Prostate gland (tissue), 2 donors: ENCODE data around the gene CTDSPL2.

Source experiments
- CTCF ChIP-seq, 4 experiments: fragments of 200-600 bp in 2 of 4; fragments of 450-650 bp in 2 of 4; sonication (generic) in 2 of 4; IDR thresholded peaks; 1 replicate in 3 of 4; 2 replicates in 1 of 4; pipeline ENCODE4 v1.5.1; 2016 to 2019; ENCODE audit warnings: antibody characterized with exemption in 4 of 4, mild to moderate bottlenecking in 2 of 4, moderate library complexity in 2 of 4
- POLR2A ChIP-seq: fragments of 450-650 bp; IDR thresholded peaks from one replicate; pipeline ENCODE4 v1.6.1; 2016; ENCODE audit warnings: antibody characterized with exemption, mild to moderate bottlenecking
- POLR2AphosphoS5 ChIP-seq: sonication (generic); formaldehyde crosslinking; IDR thresholded peaks from one replicate; pipeline ENCODE4 v1.6.1; 2017; ENCODE audit warnings: antibody characterized with exemption

GRCh38 chr15:44438402-44438801, 11.0 kb downstream of the CTDSPL2 start:
- no peak for TF ChIP-seq CTCF (IDR thresholded peaks at IDR 0.05)
- no peak for TF ChIP-seq POLR2AphosphoS5
- no peak for TF ChIP-seq POLR2A
